ENCODE data around the gene AMPD2. TPM values are rescaled to one million over a fixed set of nuclear protein-coding genes. Genes with fewer than 3 reads are reported as not detected.
A peak's percentile ranks its signal among the peaks of the same experiment; 100 is the strongest.

AMPD2 gene
- total RNA-seq, 1 donor from 2014 or later: 22.9 TPM

DNA sequence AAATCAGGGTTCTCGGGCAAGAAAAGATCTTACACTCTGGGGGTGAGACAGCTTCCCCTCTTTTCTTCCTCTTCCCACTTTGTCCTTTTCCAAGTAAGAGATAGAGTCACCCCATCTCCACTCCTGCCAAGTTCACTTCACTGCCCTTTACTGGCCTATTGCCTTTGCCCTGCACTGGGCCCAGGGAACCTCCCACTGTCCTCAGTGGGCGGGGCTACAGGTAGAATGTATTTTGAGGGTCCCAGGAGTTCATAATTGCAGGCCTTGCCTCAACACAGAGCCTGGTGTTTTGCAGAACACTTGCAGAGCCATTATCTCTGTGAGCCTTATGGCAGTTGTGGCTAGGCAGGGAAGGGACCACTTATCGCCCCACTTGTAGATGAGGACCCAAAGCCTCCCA lies 3.3 kb downstream of the AMPD2 start:
- no peak overlapping the region for H3K4me3 ChIP-seq
- H4K20me1 ChIP-seq (ENCODE audit: low read depth): peaks cover 29% of the 10 kb centered on the region
- peaks cover 12% of the 10 kb centered on the region for H3K4me1 ChIP-seq
- H3K27me3 Mint-ChIP-seq (ENCODE audit: insufficient read depth, low read depth): peaks cover 3% of the 10 kb centered on the region
- no peak overlapping the region for H3K9ac ChIP-seq
- H3K79me2 ChIP-seq (ENCODE audit: low read depth): peaks cover 44% of the 10 kb centered on the region
- H3K27ac ChIP-seq: no peak overlapping the region
- no peak overlapping the region for H3K4me3 Mint-ChIP-seq
- no peak for DNase-seq (ENCODE audit: low spot score)
- peaks cover 11% of the 10 kb centered on the region for H3F3A ChIP-seq (ENCODE audit: low read depth)
- no peak overlapping the region for H2AFZ ChIP-seq (replicated peaks)
- H3K27ac Mint-ChIP-seq: peak overlapping the region; percentile 81
- no peaks in the 10 kb centered on the region for H3K36me3 ChIP-seq
- TF ChIP-seq EZH2 (IDR thresholded peaks at IDR 0.05) (no peak), EZH2phosphoT487 (IDR thresholded peaks at IDR 0.05) (no peak)
- TF ChIP-seq, protein P1, sequence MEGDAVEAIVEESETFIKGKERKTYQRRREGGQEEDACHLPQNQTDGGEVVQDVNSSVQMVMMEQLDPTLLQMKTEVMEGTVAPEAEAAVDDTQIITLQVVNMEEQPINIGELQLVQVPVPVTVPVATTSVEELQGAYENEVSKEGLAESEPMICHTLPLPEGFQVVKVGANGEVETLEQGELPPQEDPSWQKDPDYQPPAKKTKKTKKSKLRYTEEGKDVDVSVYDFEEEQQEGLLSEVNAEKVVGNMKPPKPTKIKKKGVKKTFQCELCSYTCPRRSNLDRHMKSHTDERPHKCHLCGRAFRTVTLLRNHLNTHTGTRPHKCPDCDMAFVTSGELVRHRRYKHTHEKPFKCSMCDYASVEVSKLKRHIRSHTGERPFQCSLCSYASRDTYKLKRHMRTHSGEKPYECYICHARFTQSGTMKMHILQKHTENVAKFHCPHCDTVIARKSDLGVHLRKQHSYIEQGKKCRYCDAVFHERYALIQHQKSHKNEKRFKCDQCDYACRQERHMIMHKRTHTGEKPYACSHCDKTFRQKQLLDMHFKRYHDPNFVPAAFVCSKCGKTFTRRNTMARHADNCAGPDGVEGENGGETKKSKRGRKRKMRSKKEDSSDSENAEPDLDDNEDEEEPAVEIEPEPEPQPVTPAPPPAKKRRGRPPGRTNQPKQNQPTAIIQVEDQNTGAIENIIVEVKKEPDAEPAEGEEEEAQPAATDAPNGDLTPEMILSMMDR (IDR thresholded peaks at IDR 0.05): no peak
- H3K36me3 Mint-ChIP-seq: peaks cover 18% of the 10 kb centered on the region
- no peaks in the 10 kb centered on the region for H3K9me3 ChIP-seq (ENCODE audit: low read depth)
- H3K9me3 Mint-ChIP-seq: no peaks in the 10 kb centered on the region
- H3K27me3 ChIP-seq: no peaks in the 10 kb centered on the region
- no peak overlapping the region for H3K4me2 ChIP-seq
- H3K4me1 Mint-ChIP-seq: peaks cover 41% of the 10 kb centered on the region

DNA sequence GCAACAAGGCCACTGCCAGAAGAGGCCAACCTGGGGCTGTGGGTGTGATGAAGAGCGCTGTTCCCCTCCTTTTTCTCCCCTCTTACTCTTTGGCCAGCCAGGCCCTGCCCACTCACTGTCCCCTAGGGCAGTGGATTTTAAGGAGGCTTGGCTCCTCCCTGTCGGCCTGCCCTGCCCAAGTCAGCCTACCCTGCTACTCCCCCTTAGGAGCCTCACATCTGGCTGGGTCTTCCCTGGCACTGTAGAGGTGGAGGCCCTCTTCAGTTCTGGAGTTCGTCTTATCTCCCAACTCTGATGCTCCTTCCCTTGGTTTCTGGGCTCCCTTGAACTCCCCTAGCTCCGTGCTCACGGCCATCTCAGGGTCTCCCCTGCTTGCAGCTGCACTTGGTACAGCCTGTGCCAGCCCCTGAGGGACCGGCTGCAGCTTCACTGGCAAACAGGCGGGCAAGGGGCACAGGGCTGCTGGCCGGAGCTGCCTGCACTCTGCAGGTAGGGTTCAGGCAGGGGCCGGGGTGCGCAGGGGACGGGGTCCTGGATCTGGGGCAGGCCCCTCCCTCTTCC lies 4.0 kb downstream of the AMPD2 start:
- peaks cover 22% of the 10 kb centered on the region for H3K36me3 Mint-ChIP-seq
- Histone ChIP-seq H3K27ac (no peak overlapping the region), H3F3A (ENCODE audit: low read depth) (peaks cover 11% of the 10 kb centered on the region), H4K20me1 (ENCODE audit: low read depth) (peaks cover 29% of the 10 kb centered on the region), H3K4me2 (no peak overlapping the region), H3K9me3 (ENCODE audit: low read depth) (no peaks in the 10 kb centered on the region), H3K79me2 (ENCODE audit: low read depth) (peaks cover 44% of the 10 kb centered on the region), H2AFZ (replicated peaks) (no peak overlapping the region), H3K4me3 (no peak overlapping the region), H3K4me1 (peaks cover 10% of the 10 kb centered on the region), H3K9ac (no peak overlapping the region), H3K36me3 (no peaks in the 10 kb centered on the region), H3K27me3 (no peaks in the 10 kb centered on the region)
- DNase-seq (ENCODE audit: low spot score): no peak
- H3K4me3 Mint-ChIP-seq: peak overlapping the region; percentile 30
- H3K27me3 Mint-ChIP-seq (ENCODE audit: insufficient read depth, low read depth): peaks cover 3% of the 10 kb centered on the region
- H3K27ac Mint-ChIP-seq: peak overlapping the region; percentile 83
- peaks cover 35% of the 10 kb centered on the region for H3K4me1 Mint-ChIP-seq
- TF ChIP-seq EZH2phosphoT487 (IDR thresholded peaks at IDR 0.05): no peak
- no peaks in the 10 kb centered on the region for H3K9me3 Mint-ChIP-seq

DNA sequence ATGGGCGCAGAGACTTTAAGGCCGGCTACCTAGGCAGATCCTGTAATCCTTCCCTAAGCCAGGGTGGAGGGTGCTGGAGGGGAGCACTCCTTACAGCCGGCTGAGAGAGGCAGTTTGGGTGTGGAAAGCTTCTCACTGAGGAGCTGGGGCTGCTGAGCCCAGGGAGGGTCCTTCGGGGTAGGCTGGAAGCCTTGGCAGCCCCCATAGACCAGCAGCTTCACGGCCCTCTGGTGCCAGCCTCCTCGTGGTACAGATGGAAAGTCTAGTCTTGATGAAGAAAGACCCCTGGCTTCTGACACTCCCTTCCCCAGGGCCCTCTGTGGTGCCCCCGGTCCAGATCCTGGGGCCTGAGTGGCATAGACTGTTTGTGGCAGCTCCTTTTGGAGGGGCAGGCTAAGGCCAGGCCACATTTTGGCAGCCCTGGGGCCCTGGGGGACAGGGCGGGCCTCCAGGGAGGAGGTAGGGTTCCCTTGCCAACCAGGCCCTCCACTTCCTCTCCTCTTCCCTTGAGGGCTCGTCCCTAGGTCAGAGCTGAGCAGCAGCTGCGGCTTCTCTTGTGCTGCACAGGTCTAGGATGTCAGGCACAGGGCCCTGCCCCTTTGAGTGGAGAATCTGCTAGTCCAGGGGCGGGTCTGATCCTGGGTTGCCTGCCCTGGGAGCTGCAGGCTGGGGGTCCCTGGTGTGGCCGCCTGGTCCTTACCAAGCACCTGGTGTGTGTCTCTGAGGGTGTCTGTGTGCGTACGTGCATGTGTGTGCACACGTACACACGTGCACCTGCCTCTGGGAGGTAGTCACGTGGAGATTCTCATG lies 4.8 kb downstream of the AMPD2 start:
- peak overlapping the region; percentile 85 for H3K27ac Mint-ChIP-seq
- H3K27me3 Mint-ChIP-seq (ENCODE audit: insufficient read depth, low read depth): peaks cover 3% of the 10 kb centered on the region
- Histone ChIP-seq H3K9ac (no peak overlapping the region), H3K27me3 (no peaks in the 10 kb centered on the region), H3K79me2 (ENCODE audit: low read depth) (peaks cover 44% of the 10 kb centered on the region), H3K9me3 (ENCODE audit: low read depth) (no peaks in the 10 kb centered on the region), H3K36me3 (no peaks in the 10 kb centered on the region), H2AFZ (replicated peaks) (no peak overlapping the region), H3K4me1 (peaks cover 4% of the 10 kb centered on the region), H4K20me1 (ENCODE audit: low read depth) (peaks cover 29% of the 10 kb centered on the region), H3K4me2 (no peak overlapping the region), H3F3A (ENCODE audit: low read depth) (peaks cover 11% of the 10 kb centered on the region), H3K27ac (no peak overlapping the region), H3K4me3 (no peak overlapping the region)
- TF ChIP-seq, protein P1 (IDR thresholded peaks at IDR 0.05): no peak
- no peak for TF ChIP-seq EZH2phosphoT487 (IDR thresholded peaks at IDR 0.05)
- no peak for TF ChIP-seq EZH2 (IDR thresholded peaks at IDR 0.05)
- peaks cover 28% of the 10 kb centered on the region for H3K4me1 Mint-ChIP-seq
- no peaks in the 10 kb centered on the region for H3K9me3 Mint-ChIP-seq
- peaks cover 24% of the 10 kb centered on the region for H3K36me3 Mint-ChIP-seq
- H3K4me3 Mint-ChIP-seq: no peak overlapping the region
- DNase-seq (ENCODE audit: low spot score): no peak

DNA sequence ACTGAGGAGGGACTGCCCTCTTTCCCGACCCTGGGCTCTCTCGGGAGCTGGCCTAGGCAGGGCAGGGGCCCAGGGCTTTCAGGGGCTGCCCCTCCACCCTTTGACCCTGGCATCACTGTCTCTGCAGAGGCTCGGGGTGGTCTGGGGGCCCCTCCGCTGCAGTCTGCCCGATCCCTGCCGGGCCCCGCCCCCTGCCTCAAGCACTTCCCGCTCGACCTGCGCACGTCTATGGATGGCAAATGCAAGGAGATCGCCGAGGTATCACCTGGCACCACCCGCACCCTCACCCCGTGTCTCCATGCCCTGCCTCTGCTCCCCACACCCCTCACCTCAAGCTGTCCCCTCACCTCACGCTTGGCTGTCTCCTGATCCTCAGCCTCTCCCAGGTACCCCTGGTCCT lies 5.5 kb downstream of the AMPD2 start:
- Histone ChIP-seq H3F3A (ENCODE audit: low read depth) (peaks cover 6% of the 10 kb centered on the region), H3K4me2 (no peak overlapping the region), H3K9ac (no peak overlapping the region), H2AFZ (replicated peaks) (no peak overlapping the region), H3K79me2 (ENCODE audit: low read depth) (peaks cover 44% of the 10 kb centered on the region), H3K4me3 (no peak overlapping the region), H3K27ac (no peak overlapping the region), H3K36me3 (no peaks in the 10 kb centered on the region), H3K27me3 (no peaks in the 10 kb centered on the region), H3K9me3 (ENCODE audit: low read depth) (no peaks in the 10 kb centered on the region), H4K20me1 (ENCODE audit: low read depth) (peaks cover 29% of the 10 kb centered on the region), H3K4me1 (peaks cover 4% of the 10 kb centered on the region)
- Mint-ChIP-seq H3K27me3 (ENCODE audit: insufficient read depth, low read depth) (peaks cover 5% of the 10 kb centered on the region), H3K36me3 (peaks cover 26% of the 10 kb centered on the region), H3K4me3 (no peak overlapping the region), H3K4me1 (peaks cover 26% of the 10 kb centered on the region), H3K9me3 (no peaks in the 10 kb centered on the region), H3K27ac (no peak overlapping the region)
- DNase-seq (ENCODE audit: low spot score): no peak
- TF ChIP-seq, protein P1 (IDR thresholded peaks at IDR 0.05): no peak
- TF ChIP-seq EZH2phosphoT487 (IDR thresholded peaks at IDR 0.05): no peak
- TF ChIP-seq EZH2 (IDR thresholded peaks at IDR 0.05): no peak

Data from neural progenitor cell (in vitro differentiated cells).